GM12873 (cell line): ENCODE results near the gene UVRAG.

Experiments used
- TF ChIP-seq, protein P1 (sequence below): IDR thresholded peaks from 2 replicates; pipeline ENCODE4 v1.5.1; 2012; ENCODE audit warnings: low read depth, mild to moderate bottlenecking, moderate library complexity, low read length, control low read depth; ENCODE audit not compliant: insufficient read depth; ENCODE audit errors: missing control alignments

Gene UVRAG

DNA sequence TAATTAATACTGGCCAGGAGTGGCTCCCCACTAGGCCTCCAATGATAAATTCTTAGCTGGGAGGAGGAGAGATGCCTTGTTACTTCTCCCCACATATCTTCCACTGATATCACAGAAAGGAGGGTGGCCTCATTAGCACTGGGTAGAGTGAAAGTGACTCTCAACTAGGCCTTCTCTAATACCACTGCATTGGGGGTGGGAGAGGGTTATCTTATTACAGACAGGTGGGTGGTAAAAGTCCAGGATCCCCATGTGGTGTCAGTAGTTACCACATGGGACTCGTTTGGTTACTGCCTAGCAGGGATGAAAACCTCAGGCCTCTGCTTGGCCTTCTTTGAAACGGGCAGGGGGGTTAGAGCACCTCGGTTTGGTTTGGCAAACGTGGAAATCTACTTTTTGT lies 167.3 kb downstream of the UVRAG start:
- TF ChIP-seq, protein P1, sequence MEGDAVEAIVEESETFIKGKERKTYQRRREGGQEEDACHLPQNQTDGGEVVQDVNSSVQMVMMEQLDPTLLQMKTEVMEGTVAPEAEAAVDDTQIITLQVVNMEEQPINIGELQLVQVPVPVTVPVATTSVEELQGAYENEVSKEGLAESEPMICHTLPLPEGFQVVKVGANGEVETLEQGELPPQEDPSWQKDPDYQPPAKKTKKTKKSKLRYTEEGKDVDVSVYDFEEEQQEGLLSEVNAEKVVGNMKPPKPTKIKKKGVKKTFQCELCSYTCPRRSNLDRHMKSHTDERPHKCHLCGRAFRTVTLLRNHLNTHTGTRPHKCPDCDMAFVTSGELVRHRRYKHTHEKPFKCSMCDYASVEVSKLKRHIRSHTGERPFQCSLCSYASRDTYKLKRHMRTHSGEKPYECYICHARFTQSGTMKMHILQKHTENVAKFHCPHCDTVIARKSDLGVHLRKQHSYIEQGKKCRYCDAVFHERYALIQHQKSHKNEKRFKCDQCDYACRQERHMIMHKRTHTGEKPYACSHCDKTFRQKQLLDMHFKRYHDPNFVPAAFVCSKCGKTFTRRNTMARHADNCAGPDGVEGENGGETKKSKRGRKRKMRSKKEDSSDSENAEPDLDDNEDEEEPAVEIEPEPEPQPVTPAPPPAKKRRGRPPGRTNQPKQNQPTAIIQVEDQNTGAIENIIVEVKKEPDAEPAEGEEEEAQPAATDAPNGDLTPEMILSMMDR = no peak

DNA sequence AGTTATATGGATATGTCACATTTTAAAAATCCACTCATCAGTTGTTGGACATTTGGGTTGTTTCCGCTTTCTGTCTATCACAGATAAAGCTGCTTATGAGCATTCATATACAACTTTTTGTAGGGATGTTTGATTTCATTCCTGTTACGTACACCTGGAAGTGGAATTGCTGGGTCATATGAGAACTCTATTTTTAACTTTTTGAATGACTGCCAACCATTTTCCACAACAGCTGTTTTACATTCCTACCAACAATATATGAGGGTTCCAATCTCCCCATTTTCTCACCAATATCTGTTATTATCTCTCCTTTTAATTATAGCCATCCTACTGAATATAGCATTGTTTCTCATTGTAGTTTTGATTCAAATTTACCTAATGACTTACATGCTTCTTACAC lies 172.0 kb downstream of the UVRAG start:
- TF ChIP-seq, protein P1 = no peak

DNA sequence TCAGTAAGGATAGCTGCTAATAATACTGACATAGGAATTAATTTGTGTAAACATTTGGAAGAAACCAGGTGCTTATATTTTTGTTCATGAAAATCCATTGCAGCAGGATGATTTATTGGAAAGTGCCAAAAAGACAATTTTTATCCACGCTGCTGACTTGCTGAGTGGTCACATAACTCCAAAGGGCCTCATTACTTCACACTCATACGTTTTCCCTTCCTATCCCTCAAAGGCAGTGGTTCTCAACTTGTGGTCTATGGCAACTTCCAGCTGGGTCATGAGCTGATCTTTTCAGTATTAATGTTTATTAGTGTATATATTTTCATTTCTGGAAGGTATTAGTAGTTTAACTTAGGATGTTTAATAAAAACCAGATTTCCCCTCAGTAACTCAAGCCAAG lies 178.1 kb downstream of the UVRAG start:
- TF ChIP-seq, protein P1 = no peak

DNA sequence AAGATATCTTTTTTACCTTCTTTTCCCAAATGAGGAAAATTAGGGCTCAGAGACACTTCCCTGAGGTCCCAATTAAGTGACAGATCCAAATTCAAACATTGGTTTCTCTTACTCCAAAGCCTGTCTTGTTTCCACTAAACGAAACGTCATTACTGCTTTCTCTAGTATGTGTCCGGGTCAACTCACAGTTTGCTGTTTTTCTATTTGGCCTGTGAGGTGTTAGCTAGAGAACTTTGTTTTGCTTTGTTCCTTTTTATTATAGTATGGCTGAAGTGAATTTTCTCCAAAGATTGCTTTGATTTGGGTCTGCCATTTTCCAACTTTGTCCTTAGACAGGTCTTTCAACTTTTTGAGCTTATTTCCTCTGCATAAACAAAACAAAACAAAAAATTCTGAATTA lies 179.6 kb downstream of the UVRAG start:
- TF ChIP-seq, protein P1 = no peak

DNA sequence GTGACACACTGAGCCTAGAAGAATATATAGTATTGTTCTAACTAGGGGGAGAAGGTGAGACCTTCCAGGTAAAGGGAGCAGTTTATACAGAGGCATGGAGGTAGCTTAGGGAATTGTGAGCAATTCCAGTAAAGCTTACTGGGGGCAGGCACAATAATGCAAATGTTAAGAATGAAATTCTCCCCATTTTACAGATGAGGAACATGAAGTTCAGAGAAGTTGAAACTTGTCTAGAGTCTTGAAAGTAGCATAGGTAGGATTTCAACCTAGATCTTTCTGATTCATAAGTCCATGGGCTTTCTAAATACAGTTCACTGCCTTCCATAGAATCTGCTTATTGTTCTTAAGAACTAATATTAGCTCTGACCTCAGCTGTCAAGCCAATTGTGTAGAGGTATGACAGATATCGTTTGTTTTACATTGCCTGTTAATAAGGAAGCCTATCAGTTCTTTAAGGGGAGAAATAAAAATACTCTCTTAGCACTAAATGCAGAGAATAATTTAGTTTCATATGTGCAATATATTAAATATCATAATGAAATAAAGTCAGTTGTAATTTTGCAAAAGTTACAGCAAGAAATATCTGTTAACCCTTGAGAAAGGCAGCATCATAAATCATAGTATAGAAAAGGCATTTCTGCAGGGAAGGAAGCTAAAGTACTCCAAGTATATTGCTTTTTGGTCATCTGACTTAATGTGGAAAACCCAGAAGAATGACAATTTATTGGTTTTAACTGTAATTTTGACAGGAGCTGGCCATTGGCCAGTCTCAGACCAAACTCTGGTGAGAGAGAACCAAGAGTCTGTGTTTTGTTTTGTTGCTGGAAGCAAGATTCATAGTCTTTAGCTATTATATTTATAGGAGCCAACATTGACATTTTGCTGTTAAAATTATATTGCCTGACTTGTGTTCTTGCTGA lies 181.8 kb downstream of the UVRAG start:
- TF ChIP-seq, protein P1 = no peak

DNA sequence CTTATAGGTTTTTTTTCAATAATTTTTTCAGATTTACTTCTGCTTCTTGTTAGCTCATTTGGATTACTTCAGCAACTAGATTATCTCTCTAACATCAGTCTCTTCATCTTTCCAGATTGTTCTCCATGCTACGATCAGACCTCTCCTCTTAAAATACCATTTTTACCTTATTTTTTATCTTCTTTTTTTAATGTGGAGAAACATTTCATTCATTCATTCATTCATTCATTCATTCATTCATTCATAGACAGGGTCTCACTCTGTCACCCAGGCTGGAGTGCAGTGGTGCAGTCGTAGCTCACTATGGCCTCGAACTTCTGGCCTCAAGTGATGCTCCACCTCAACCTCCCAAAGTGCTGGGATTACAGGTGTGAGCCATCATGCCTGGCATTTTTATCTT lies 189.4 kb downstream of the UVRAG start:
- TF ChIP-seq, protein P1 = no peak

DNA sequence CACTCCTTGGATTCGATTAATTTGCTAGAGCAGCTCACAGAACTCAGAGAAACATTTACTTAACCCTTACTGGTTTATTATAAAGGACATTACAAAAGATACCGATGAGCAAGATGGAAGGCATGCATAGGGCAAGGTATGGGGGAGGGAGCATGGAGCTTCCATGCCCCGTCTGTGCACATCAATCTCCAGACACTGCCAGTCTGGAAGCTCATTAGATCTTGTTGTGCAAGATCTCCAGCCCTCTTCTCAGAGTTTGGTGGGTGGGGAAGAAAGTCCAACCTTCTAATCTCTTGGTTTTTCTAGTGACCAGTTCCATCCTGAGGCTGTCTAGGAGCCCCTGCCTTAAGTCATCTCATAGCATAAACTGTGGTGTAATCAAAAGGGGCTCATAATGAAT lies 190.7 kb downstream of the UVRAG start:
- TF ChIP-seq, protein P1 = no peak
